ENCODE data around the gene ADH6.

DNA sequence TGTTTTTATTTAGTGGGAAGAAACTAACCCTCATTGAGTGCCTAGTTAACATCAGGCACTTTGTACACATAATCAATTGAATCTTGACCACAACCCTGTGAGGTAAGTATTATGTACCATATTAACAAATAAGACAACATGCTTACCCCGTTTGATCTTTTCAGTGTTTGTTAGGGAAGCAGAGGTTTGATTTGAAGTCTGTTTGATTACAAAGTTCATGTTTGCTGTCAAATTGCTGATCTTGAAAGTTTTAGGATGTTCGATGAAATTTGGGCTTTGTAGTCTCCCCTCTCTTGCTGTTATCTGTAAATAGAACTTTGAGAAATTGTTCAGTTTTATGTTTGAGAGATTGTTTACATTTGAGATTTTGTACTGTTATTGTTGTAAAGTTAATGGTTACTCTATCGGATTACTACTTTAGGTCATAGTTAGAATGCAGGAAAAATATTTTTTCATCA, 61.5 kb downstream of the ADH6 start:
- TF ChIP-seq, protein P1, sequence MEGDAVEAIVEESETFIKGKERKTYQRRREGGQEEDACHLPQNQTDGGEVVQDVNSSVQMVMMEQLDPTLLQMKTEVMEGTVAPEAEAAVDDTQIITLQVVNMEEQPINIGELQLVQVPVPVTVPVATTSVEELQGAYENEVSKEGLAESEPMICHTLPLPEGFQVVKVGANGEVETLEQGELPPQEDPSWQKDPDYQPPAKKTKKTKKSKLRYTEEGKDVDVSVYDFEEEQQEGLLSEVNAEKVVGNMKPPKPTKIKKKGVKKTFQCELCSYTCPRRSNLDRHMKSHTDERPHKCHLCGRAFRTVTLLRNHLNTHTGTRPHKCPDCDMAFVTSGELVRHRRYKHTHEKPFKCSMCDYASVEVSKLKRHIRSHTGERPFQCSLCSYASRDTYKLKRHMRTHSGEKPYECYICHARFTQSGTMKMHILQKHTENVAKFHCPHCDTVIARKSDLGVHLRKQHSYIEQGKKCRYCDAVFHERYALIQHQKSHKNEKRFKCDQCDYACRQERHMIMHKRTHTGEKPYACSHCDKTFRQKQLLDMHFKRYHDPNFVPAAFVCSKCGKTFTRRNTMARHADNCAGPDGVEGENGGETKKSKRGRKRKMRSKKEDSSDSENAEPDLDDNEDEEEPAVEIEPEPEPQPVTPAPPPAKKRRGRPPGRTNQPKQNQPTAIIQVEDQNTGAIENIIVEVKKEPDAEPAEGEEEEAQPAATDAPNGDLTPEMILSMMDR (IDR thresholded peaks at IDR 0.05; ENCODE audit: low read length): no peak
- TF ChIP-seq EZH2 (optimal IDR thresholded peaks at IDR 0.05; ENCODE audit: low read depth, low read length): no peak
- TF ChIP-seq EZH2phosphoT487 (IDR thresholded peaks at IDR 0.05; ENCODE audit: low read length): no peak
